SK-N-SH treated with all-trans-retinoic acid at 6 μM for 48 hours (cell line): ENCODE results near the gene GPR152.

ENCODE experiments used
- GLIS3 ChIP-seq: fragments of 250-450 bp; sonication (Bioruptor Pico); IDR thresholded peaks from 2 replicates; pipeline ENCODE4 v1.5.0; 2020; ENCODE audit warnings: mild to moderate bottlenecking, moderate library complexity
- ISL1 ChIP-seq: fragments of 250-450 bp; sonication (Bioruptor Pico); IDR thresholded peaks from 2 replicates; pipeline ENCODE4 v2.1.2; 2022; ENCODE audit warnings: mild to moderate bottlenecking, moderate library complexity
- TF ChIP-seq, protein P1 (sequence below): fragments of 250-450 bp; sonication (Bioruptor Pico); IDR thresholded peaks from 2 replicates; pipeline ENCODE4 v1.5.1; 2020; ENCODE audit warnings: low read depth, mild to moderate bottlenecking, moderate library complexity

DNA sequence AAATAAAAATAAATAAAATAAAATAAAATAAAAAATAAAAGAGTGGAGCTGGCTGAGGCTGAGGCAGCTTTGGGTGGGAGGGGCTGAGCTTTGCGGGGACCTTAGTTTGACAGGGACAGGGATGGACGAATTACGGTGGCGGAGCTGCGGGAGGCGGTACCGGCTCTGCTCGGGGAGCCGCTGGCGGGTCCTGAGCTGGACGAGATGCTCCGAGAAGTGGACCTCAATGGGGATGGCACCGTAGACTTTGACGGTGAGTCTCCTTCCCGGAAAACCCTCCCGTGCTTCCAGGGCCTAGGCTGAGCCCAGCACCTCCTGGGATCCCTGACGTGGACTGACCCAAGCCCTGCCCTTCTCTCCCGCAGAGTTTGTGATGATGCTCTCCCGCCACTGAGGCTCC, 5.7 kb upstream of the GPR152 start:
- TF ChIP-seq, protein P1, sequence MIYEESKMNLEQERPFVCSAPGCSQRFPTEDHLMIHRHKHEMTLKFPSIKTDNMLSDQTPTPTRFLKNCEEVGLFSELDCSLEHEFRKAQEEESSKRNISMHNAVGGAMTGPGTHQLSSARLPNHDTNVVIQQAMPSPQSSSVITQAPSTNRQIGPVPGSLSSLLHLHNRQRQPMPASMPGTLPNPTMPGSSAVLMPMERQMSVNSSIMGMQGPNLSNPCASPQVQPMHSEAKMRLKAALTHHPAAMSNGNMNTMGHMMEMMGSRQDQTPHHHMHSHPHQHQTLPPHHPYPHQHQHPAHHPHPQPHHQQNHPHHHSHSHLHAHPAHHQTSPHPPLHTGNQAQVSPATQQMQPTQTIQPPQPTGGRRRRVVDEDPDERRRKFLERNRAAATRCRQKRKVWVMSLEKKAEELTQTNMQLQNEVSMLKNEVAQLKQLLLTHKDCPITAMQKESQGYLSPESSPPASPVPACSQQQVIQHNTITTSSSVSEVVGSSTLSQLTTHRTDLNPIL: no peak
- TF ChIP-seq GLIS3 (CRISPR knock-in tag) (no peak), ISL1 (no peak)
